ENCODE data around the gene RPH3AL.

RPH3AL gene

GRCh38 chr17:306536-307294, 45.9 kb downstream of the RPH3AL start:
- FAIRE-seq (no peak), DNase-seq (ENCODE audit: insufficient read length, low spot score) (no peak)
- TF ChIP-seq, protein P1, sequence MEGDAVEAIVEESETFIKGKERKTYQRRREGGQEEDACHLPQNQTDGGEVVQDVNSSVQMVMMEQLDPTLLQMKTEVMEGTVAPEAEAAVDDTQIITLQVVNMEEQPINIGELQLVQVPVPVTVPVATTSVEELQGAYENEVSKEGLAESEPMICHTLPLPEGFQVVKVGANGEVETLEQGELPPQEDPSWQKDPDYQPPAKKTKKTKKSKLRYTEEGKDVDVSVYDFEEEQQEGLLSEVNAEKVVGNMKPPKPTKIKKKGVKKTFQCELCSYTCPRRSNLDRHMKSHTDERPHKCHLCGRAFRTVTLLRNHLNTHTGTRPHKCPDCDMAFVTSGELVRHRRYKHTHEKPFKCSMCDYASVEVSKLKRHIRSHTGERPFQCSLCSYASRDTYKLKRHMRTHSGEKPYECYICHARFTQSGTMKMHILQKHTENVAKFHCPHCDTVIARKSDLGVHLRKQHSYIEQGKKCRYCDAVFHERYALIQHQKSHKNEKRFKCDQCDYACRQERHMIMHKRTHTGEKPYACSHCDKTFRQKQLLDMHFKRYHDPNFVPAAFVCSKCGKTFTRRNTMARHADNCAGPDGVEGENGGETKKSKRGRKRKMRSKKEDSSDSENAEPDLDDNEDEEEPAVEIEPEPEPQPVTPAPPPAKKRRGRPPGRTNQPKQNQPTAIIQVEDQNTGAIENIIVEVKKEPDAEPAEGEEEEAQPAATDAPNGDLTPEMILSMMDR (IDR thresholded peaks at IDR 0.05; ENCODE audit: insufficient read depth, missing control alignments) = no peak

- DNase-seq (ENCODE audit: insufficient read length, low spot score) = no peak
- no peak for FAIRE-seq
- TF ChIP-seq, protein P1 (IDR thresholded peaks at IDR 0.05; ENCODE audit: insufficient read depth, missing control alignments) = no peak
These were observed 46.5 kb downstream of the RPH3AL start for GRCh38 chr17:306116-306515.

GRCh38 chr17:305090-305976, 47.3 kb downstream of the RPH3AL start:
- TF ChIP-seq, protein P1 (IDR thresholded peaks at IDR 0.05; ENCODE audit: insufficient read depth, missing control alignments) = no peak
- DNase-seq (ENCODE audit: insufficient read length, low spot score) (no peak), FAIRE-seq (no peak)

GRCh38 chr17:304461-304860, 48.1 kb downstream of the RPH3AL start:
- TF ChIP-seq, protein P1 (IDR thresholded peaks at IDR 0.05; ENCODE audit: insufficient read depth, missing control alignments) = no peak
- DNase-seq (ENCODE audit: insufficient read length, low spot score) = no peak
- FAIRE-seq = no peak

DNA sequence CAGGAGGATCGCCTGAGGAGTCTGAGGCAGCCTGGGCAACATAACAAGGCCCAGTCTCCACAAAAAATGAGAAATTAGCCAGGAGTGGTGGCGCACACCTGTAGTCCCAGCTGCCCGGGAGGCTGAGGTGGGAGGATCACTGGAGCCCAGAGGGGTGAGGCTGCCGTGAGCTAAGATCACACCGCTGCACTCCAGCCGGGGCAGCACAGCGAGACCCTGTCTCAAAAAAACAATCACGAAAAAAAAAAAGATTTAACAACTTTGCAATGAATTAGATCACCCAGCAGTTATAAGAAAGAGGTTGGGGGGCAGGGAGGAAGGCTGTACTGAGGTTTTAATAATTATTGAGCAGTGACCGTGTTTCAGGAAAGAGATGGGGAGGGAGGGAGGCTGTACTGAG, 49.4 kb downstream of the RPH3AL start:
- no peak for FAIRE-seq
- TF ChIP-seq, protein P1 (IDR thresholded peaks at IDR 0.05; ENCODE audit: insufficient read depth, missing control alignments) = no peak
- DNase-seq (ENCODE audit: insufficient read length, low spot score) = no peak

DNA sequence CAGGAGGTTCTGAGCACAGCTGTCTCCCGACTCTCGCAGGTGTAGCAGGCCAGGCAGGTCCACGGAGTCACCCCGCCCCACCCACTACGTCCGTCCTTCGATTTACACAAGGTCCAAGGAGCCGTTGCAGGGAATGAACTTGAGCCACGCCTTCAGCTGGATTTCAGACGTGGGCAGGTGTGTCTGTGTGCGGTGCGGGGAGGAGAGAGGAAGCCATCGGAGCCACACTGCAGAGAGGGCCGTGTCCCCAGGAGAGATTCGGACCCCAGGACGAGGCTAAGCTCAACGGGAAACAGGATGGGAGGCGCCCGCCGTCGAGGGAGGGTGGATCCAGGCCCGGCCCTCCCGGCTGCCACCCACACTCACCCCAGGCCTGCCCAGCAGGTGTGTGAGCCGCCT, 50.3 kb downstream of the RPH3AL start:
- TF ChIP-seq, protein P1 (IDR thresholded peaks at IDR 0.05; ENCODE audit: insufficient read depth, missing control alignments) = no peak
- no peak for FAIRE-seq
- DNase-seq (ENCODE audit: insufficient read length, low spot score) = no peak
